Adrenal gland (tissue), 5 donors: ENCODE results near the gene FBXW8.

Experiments
- CTCF ChIP-seq, 6 experiments: fragments of 450-650 bp in 4 of 6; fragments of 200-600 bp in 2 of 6; sonication (generic) in 1 of 6; IDR thresholded peaks; 1 replicate in 5 of 6; 2 replicates in 1 of 6; pipeline versions ENCODE4 v1.5.1 to v1.8.0; 2016 to 2021; ENCODE audit warnings: antibody characterized with exemption in 6 of 6, mild to moderate bottlenecking in 2 of 6, moderate library complexity in 1 of 6
- POLR2A ChIP-seq, 2 donors: fragments of 450-650 bp; IDR thresholded peaks; one replicate each; pipeline ENCODE4 v1.6.1; 2017; ENCODE audit warnings: antibody characterized with exemption in 2 of 2, mild to moderate bottlenecking in 2 of 2, moderate library complexity in 1 of 2
- donor health status: DM: no; HTN: no; CAD: no.

- TF ChIP-seq CTCF (IDR thresholded peaks at IDR 0.05) (no peak), POLR2A (IDR thresholded peaks at IDR 0.05) (no peak)
These were observed 153.8 kb downstream of the FBXW8 start for GRCh38 chr12:117064596-117064995.
